Activated CD4-positive, alpha-beta memory T cell treated with anti-CD3 and anti-CD28 coated beads, Interleukin-2, amount 10 ng/mL, durations not matched to agents 7 days and 5 days (primary cell): ENCODE data around the gene ANO4. TPM values are rescaled to one million over a fixed set of nuclear protein-coding genes. Genes with fewer than 3 reads are reported as not detected.

Experiments used
- CTCF ChIA-PET: fragments of 350-600 bp; sonication (Branson Sonifier 250); formaldehyde crosslinking; loops from one replicate; lab custom pipeline; 2021; ENCODE audit warnings: antibody characterized with exemption, inconsistent platforms; lab: Charles Lee
- POLR2A ChIA-PET: fragments of 350-600 bp; sonication (Branson Sonifier 250); formaldehyde crosslinking; loops from one replicate; lab custom pipeline; 2021; ENCODE audit warnings: antibody characterized with exemption; lab: Charles Lee
- DNase-seq: peaks from one replicate; pipeline ENCODE4 v3.0.0-alpha.2; 2020
- H3K27ac Mint-ChIP-seq: one replicate; pipeline ENCODE4 v1.8.0; 2021; ENCODE audit warnings: mild to moderate bottlenecking, mixed read lengths
- H3K27me3 Mint-ChIP-seq: one replicate; pipeline ENCODE4 v1.8.0; 2021; ENCODE audit warnings: mixed read lengths
- H3K36me3 Mint-ChIP-seq: one replicate; pipeline ENCODE4 v1.8.0; 2021; ENCODE audit warnings: low read depth, mixed read lengths
- H3K4me1 Mint-ChIP-seq: one replicate; pipeline ENCODE4 v1.8.0; 2021; ENCODE audit warnings: mixed read lengths
- H3K4me3 Mint-ChIP-seq: one replicate; pipeline ENCODE4 v1.8.0; 2021; ENCODE audit warnings: mild to moderate bottlenecking, mixed read lengths
- H3K9me3 Mint-ChIP-seq: one replicate; pipeline ENCODE4 v1.8.0; 2021; ENCODE audit warnings: mixed read lengths
- total RNA-seq, 2 experiments: library from RNA; stranded (reverse); gene quantifications; one replicate each; pipeline ENCODE4 v1.2.3, GENCODE V29; 2021

Gene ANO4
- not detected for total RNA-seq

DNA sequence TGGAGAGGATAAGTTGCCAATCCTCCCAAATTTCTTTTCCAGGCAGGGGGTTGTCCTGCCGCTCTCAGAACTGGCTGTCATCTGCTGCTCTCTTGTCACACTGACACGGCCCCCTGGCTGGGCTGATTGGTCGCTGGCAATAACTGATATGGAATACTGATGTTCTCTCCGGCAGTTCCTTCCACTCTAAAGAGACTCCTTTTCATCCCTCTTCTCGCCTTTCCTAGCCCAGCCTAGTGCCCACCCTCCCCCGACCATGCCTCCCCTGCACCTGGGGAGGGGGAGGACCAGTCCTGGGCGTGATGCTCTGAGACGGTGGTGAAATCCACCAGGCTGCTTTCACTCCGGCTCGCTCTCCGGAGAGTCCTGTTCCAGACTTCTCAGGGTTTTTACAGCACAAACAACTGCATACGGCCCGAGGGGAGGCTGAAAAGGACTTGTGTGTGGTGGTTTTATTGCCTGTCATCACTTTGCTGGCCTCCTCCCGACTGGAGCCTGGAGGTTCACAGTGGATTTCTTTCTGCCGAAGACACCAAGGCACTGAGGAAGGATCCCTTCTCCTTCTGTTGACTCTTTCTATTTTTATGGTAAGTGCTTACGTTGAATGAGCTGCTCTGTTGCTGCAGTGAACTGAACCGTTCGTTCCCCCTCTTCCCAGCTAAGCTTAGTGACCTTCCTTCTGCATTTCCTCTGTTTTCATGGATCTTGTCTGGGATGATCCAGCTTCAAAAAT is at the start of gene ANO4:
TSS of gene ANO4 (plus strand) at position 336 of the 733 bp plus-strand sequence. CDS start 107,010 bp downstream, outside the sequence.
- H3K9me3 Mint-ChIP-seq: no peaks in the 10 kb centered on the region

GRCh38 chr12:100745378-100746071 is 49.1 kb upstream of the ANO4 start:
- no peaks in the 10 kb centered on the region for H3K4me1 Mint-ChIP-seq
- no peaks in the 10 kb centered on the region for H3K36me3 Mint-ChIP-seq
- no peaks in the 10 kb centered on the region for H3K27me3 Mint-ChIP-seq
- H3K4me3 Mint-ChIP-seq: no peak overlapping the region
- no peak for DNase-seq
- H3K9me3 Mint-ChIP-seq: no peaks in the 10 kb centered on the region
- POLR2A ChIA-PET: no interaction called here
- no peak overlapping the region for H3K27ac Mint-ChIP-seq
- CTCF ChIA-PET: interaction anchor here (0.6 kb wide), 1 partner anchor 17 kb away, joined by 3 read pairs; no protein-coding TSS in a partner anchor

More for the DNA sequence above, at the start of gene ANO4:
- Mint-ChIP-seq H3K4me1 (no peaks in the 10 kb centered on the region), H3K36me3 (no peaks in the 10 kb centered on the region), H3K4me3 (no peak within 1 kb of the TSS), H3K27me3 (peaks cover 10% of the 10 kb centered on the region), H3K27ac (no peak within 1 kb of the TSS)
- ChIA-PET POLR2A (no interaction called here), CTCF (no interaction called here)
- DNase-seq: no peak

DNA sequence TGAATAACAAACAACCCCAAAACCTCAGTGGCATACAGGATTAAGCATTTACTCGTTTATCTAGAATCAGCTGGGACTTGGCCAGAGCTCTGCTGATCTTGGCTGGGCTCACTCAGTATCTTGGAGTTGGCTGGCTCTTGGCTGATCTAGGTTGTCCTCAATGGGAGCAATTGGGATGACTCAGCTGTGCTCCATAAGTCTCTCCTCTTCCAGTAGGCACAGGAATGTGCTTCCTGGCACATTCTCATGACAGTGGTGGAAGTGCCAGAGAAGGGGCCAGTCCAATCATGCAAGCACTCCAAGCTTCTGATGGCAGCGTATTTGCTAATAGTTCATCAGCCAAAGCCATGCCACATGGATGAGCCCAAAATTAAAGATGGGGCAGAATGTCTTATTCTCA is 41.7 kb upstream of the ANO4 start:
- H3K27ac Mint-ChIP-seq: no peak overlapping the region
- ChIA-PET POLR2A (no interaction called here), CTCF (no interaction called here)
- no peak for DNase-seq
- no peaks in the 10 kb centered on the region for H3K27me3 Mint-ChIP-seq
- H3K9me3 Mint-ChIP-seq: no peaks in the 10 kb centered on the region
- no peaks in the 10 kb centered on the region for H3K36me3 Mint-ChIP-seq
- H3K4me1 Mint-ChIP-seq: no peaks in the 10 kb centered on the region
- no peak overlapping the region for H3K4me3 Mint-ChIP-seq

- Mint-ChIP-seq H3K4me1 (no peaks in the 10 kb centered on the region), H3K36me3 (no peaks in the 10 kb centered on the region), H3K27me3 (no peaks in the 10 kb centered on the region), H3K27ac (no peak overlapping the region), H3K9me3 (no peaks in the 10 kb centered on the region), H3K4me3 (no peak overlapping the region)
- CTCF ChIA-PET: no interaction called here
- no peak for DNase-seq
- POLR2A ChIA-PET: no interaction called here
Measured at GRCh38 chr12:100753837-100754236, 40.7 kb upstream of the ANO4 start.

DNA sequence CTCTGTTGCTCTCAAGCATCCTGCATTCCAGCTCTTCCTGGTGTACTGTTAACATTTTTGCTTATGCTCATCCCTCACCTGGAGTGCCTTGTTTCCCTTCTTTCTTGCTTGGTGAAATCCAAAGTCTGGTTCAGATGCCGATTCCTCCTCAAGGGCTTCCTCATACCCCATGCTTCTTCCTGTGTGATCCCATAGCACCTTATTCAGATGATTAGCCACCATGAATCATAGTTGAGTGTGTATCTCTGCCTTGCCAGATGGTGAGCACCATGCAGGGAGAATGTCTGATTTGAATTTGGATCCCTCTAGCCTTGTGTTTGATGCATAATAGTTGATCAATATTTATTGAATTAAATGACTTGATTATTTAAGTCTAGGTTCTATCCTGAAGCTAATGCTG is 39.4 kb upstream of the ANO4 start:
- no peaks in the 10 kb centered on the region for H3K9me3 Mint-ChIP-seq
- no peak for DNase-seq
- no peak overlapping the region for H3K4me3 Mint-ChIP-seq
- no peak overlapping the region for H3K27ac Mint-ChIP-seq
- H3K27me3 Mint-ChIP-seq: no peaks in the 10 kb centered on the region
- POLR2A ChIA-PET: no interaction called here
- CTCF ChIA-PET: no interaction called here
- H3K4me1 Mint-ChIP-seq: no peaks in the 10 kb centered on the region
- no peaks in the 10 kb centered on the region for H3K36me3 Mint-ChIP-seq

GRCh38 chr12:100758083-100758482 is 36.5 kb upstream of the ANO4 start:
- ChIA-PET POLR2A (no interaction called here), CTCF (no interaction called here)
- Mint-ChIP-seq H3K9me3 (no peaks in the 10 kb centered on the region), H3K4me3 (no peak overlapping the region), H3K36me3 (no peaks in the 10 kb centered on the region), H3K4me1 (no peaks in the 10 kb centered on the region), H3K27ac (no peak overlapping the region), H3K27me3 (no peaks in the 10 kb centered on the region)
- DNase-seq: no peak

- no peak overlapping the region for H3K4me3 Mint-ChIP-seq
- no peaks in the 10 kb centered on the region for H3K27me3 Mint-ChIP-seq
- H3K36me3 Mint-ChIP-seq: no peaks in the 10 kb centered on the region
- no peak overlapping the region for H3K27ac Mint-ChIP-seq
- no peaks in the 10 kb centered on the region for H3K9me3 Mint-ChIP-seq
- CTCF ChIA-PET: no interaction called here
- H3K4me1 Mint-ChIP-seq: no peaks in the 10 kb centered on the region
- no peak for DNase-seq
- POLR2A ChIA-PET: no interaction called here
Measured at GRCh38 chr12:100767371-100767770, 27.2 kb upstream of the ANO4 start.

GRCh38 chr12:100767950-100768349 is 26.6 kb upstream of the ANO4 start:
- CTCF ChIA-PET: no interaction called here
- POLR2A ChIA-PET: no interaction called here
- Mint-ChIP-seq H3K27me3 (no peaks in the 10 kb centered on the region), H3K4me1 (no peaks in the 10 kb centered on the region), H3K36me3 (no peaks in the 10 kb centered on the region), H3K4me3 (no peak overlapping the region), H3K27ac (no peak overlapping the region), H3K9me3 (no peaks in the 10 kb centered on the region)
- no peak for DNase-seq

- CTCF ChIA-PET: interaction anchor here (1.1 kb wide), 1 partner anchor 112 kb away, joined by 3 read pairs; no protein-coding TSS in a partner anchor
- POLR2A ChIA-PET: no interaction called here
- Mint-ChIP-seq H3K27ac (no peak overlapping the region), H3K27me3 (no peaks in the 10 kb centered on the region), H3K9me3 (no peaks in the 10 kb centered on the region), H3K4me3 (no peak overlapping the region), H3K4me1 (no peaks in the 10 kb centered on the region), H3K36me3 (no peaks in the 10 kb centered on the region)
- DNase-seq: no peak
Measured at GRCh38 chr12:100778967-100779590, 15.5 kb upstream of the ANO4 start.

GRCh38 chr12:100789146-100789545 is 5.4 kb upstream of the ANO4 start:
- CTCF ChIA-PET: no interaction called here
- H3K36me3 Mint-ChIP-seq: no peaks in the 10 kb centered on the region
- H3K9me3 Mint-ChIP-seq: no peaks in the 10 kb centered on the region
- no peak overlapping the region for H3K27ac Mint-ChIP-seq
- peaks cover under 1% of the 10 kb centered on the region for H3K27me3 Mint-ChIP-seq
- no peak for DNase-seq
- H3K4me1 Mint-ChIP-seq: no peaks in the 10 kb centered on the region
- POLR2A ChIA-PET: no interaction called here
- no peak overlapping the region for H3K4me3 Mint-ChIP-seq

GRCh38 chr12:100789975-100790374 is 4.6 kb upstream of the ANO4 start:
- H3K36me3 Mint-ChIP-seq: no peaks in the 10 kb centered on the region
- no peak overlapping the region for H3K27ac Mint-ChIP-seq
- peaks cover 3% of the 10 kb centered on the region for H3K27me3 Mint-ChIP-seq
- H3K9me3 Mint-ChIP-seq: no peaks in the 10 kb centered on the region
- H3K4me1 Mint-ChIP-seq: no peaks in the 10 kb centered on the region
- ChIA-PET CTCF (no interaction called here), POLR2A (no interaction called here)
- no peak for DNase-seq
- no peak overlapping the region for H3K4me3 Mint-ChIP-seq

DNA sequence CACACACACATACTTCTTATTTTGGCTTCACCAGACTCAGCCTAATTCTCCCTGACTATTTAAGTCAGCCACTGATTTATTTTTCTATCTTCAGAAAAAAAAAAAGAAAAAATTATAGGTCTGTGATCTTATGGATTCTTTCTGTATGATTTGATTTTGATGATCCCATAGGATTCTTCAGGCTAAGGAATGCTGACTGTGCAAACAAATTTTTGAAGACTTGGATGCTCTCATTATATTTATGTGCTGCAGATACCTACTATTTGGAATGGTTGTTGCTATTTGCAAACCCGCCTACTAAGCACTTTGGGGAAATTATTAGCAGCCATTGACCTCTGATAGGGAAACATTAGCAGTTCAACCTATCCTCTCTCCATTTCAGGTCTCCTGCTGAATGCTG is 4.0 kb upstream of the ANO4 start:
- DNase-seq: no peak
- Mint-ChIP-seq H3K27ac (no peak overlapping the region), H3K4me1 (no peaks in the 10 kb centered on the region), H3K27me3 (peaks cover 9% of the 10 kb centered on the region), H3K4me3 (no peak overlapping the region), H3K9me3 (no peaks in the 10 kb centered on the region), H3K36me3 (no peaks in the 10 kb centered on the region)
- ChIA-PET POLR2A (no interaction called here), CTCF (no interaction called here)

DNA sequence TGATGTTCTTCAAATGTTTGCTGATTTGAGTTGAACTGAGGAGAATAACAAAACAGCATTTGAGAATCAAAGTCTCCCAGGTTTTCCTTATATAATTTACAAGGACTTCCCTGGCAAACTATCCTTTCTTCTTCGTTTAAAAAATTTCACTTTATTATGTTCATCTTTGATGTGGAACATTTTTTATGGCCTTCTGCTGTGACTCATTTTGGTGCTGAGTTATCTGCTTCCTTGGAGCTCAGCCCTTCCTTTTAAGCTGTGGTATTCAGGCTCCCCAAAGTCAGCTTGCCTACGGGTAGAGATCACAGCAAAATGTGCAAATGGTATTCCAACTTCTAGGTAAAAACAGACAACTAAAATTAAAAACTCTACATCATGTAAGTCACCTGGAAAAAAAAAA is 1.4 kb upstream of the ANO4 start:
- no peaks in the 10 kb centered on the region for H3K9me3 Mint-ChIP-seq
- POLR2A ChIA-PET: no interaction called here
- no peaks in the 10 kb centered on the region for H3K4me1 Mint-ChIP-seq
- CTCF ChIA-PET: no interaction called here
- H3K4me3 Mint-ChIP-seq: no peak overlapping the region
- H3K27ac Mint-ChIP-seq: no peak overlapping the region
- H3K27me3 Mint-ChIP-seq: peaks cover 10% of the 10 kb centered on the region
- H3K36me3 Mint-ChIP-seq: no peaks in the 10 kb centered on the region
- no peak for DNase-seq
